Gastroesophageal sphincter (tissue), 3 donors: ENCODE data around the gene P2RX1.

Experiments
- EP300 ChIP-seq: sonication (generic); formaldehyde crosslinking; IDR thresholded peaks from one replicate; pipeline ENCODE4 v1.6.1; 2017; ENCODE audit warnings: antibody characterized with exemption, mild to moderate bottlenecking
- TF ChIP-seq, protein P1 (sequence below), 4 experiments: fragments of 200-600 bp in 2 of 4; fragments of 450-650 bp in 2 of 4; sonication (generic) in 1 of 4; IDR thresholded peaks; one replicate each; pipeline ENCODE4 v1.5.1; 2017 to 2019; ENCODE audit warnings: antibody characterized with exemption in 4 of 4, mild to moderate bottlenecking in 2 of 4, moderate library complexity in 2 of 4

- TF ChIP-seq, protein P1, sequence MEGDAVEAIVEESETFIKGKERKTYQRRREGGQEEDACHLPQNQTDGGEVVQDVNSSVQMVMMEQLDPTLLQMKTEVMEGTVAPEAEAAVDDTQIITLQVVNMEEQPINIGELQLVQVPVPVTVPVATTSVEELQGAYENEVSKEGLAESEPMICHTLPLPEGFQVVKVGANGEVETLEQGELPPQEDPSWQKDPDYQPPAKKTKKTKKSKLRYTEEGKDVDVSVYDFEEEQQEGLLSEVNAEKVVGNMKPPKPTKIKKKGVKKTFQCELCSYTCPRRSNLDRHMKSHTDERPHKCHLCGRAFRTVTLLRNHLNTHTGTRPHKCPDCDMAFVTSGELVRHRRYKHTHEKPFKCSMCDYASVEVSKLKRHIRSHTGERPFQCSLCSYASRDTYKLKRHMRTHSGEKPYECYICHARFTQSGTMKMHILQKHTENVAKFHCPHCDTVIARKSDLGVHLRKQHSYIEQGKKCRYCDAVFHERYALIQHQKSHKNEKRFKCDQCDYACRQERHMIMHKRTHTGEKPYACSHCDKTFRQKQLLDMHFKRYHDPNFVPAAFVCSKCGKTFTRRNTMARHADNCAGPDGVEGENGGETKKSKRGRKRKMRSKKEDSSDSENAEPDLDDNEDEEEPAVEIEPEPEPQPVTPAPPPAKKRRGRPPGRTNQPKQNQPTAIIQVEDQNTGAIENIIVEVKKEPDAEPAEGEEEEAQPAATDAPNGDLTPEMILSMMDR (IDR thresholded peaks at IDR 0.05): no peak
- TF ChIP-seq EP300: no peak
These were observed 28.5 kb upstream of the P2RX1 start for GRCh38 chr17:3944485-3945388.
